Right renal cortex interstitium (tissue), 3 donors: ENCODE data around the gene TUT1. TPM values are rescaled to one million over a fixed set of nuclear protein-coding genes. Genes with fewer than 3 reads are reported as not detected.
"Not testable (repeated sequence)": the region's sequence is repeated elsewhere in the genome, so short reads cannot be mapped to it uniquely, and the experiment has no call there.

Experiments used
- DNase-seq, 3 donors: peaks; one replicate each; pipeline ENCODE4 v3.0.0-alpha.2; 2013; ENCODE audit warnings: low read depth in 3 of 3, low spot score in 2 of 3
- polyA plus RNA-seq, 3 donors: library from polyadenylated mRNA; unstranded; fragments of 120-200 nt; gene quantifications; one replicate each; pipeline ENCODE4 v1.2.1, GENCODE V29; 2013; ENCODE audit not compliant: insufficient read length in 3 of 3

TUT1 gene
- polyA plus RNA-seq, 3 donors: 17.9 to 21.5 (median 19.0) TPM

- no peak for DNase-seq
These were observed 32.1 kb downstream of the TUT1 start for GRCh38 chr11:62559204-62559603.

GRCh38 chr11:62558669-62559068 lies 32.7 kb downstream of the TUT1 start:
- DNase-seq: no peak

GRCh38 chr11:62556875-62557631 lies 34.3 kb downstream of the TUT1 start:
- DNase-seq: no peak

GRCh38 chr11:62556108-62556874 lies 35.0 kb downstream of the TUT1 start:
- DNase-seq: no peak

- DNase-seq: no peak
These were observed 35.7 kb downstream of the TUT1 start for GRCh38 chr11:62555464-62556107.

GRCh38 chr11:62554387-62555167 lies 36.7 kb downstream of the TUT1 start:
- no peak for DNase-seq

GRCh38 chr11:62553839-62554361 lies 37.4 kb downstream of the TUT1 start:
- no peak for DNase-seq

- DNase-seq: no peak
These were observed 38.1 kb downstream of the TUT1 start for GRCh38 chr11:62553080-62553838.

GRCh38 chr11:62552485-62553079 lies 38.7 kb downstream of the TUT1 start:
- no peak for DNase-seq

GRCh38 chr11:62550478-62550877 lies 40.8 kb downstream of the TUT1 start:
- DNase-seq: not testable (repeated sequence)

- DNase-seq: no peak
These were observed 42.6 kb downstream of the TUT1 start for GRCh38 chr11:62548545-62549335.

- DNase-seq: no peak
These were observed 43.5 kb downstream of the TUT1 start for GRCh38 chr11:62547691-62548281.

GRCh38 chr11:62546929-62547625 lies 44.2 kb downstream of the TUT1 start:
- no peak for DNase-seq

GRCh38 chr11:62546244-62546928 lies 44.9 kb downstream of the TUT1 start, which contains the start of gene AHNAK:
TSS of gene AHNAK (minus strand) at chr11:62546806. CDS start at chr11:62536098, 10,708 bp downstream.
- no peak for DNase-seq

GRCh38 chr11:62545437-62546243 lies 45.7 kb downstream of the TUT1 start:
- peak in 2 of 3 donors; percentile 86 for DNase-seq
